Fibroblast of skin of back (primary cell): Measurements from ENCODE around the gene MSH4. TPM values are rescaled to one million over a fixed set of nuclear protein-coding genes. Genes with fewer than 3 reads are reported as not detected.
A peak's percentile ranks its signal among the peaks of the same experiment; 100 is the strongest.
"Not testable (repeated sequence)": the region's sequence is repeated elsewhere in the genome, so short reads cannot be mapped to it uniquely, and the experiment has no call there.

Source experiments
- DNase-seq: peaks from one replicate; pipeline ENCODE4 v3.0.0-alpha.2; 2013
- polyA plus RNA-seq, 2 experiments: library from polyadenylated mRNA; unstranded; fragments of 120-200 nt; gene quantifications; one replicate each; pipeline ENCODE4 v1.2.1, GENCODE V29; 2013; ENCODE audit not compliant: insufficient read length in 2 of 2

The MSH4 gene
- polyA plus RNA-seq (2013, experiment 1 of 2; ENCODE audit: insufficient read length) = 0.05 TPM
- polyA plus RNA-seq (2013, experiment 2 of 2; ENCODE audit: insufficient read length) = 0.04 TPM

- no peak for DNase-seq
These were observed at the start of gene MSH4 for GRCh38 chr1:75796376-75797272. Gene MSH4 (plus strand): TSS chr1:75796882. CDS start chr1:75796986, 104 bp downstream.

- DNase-seq = not testable (repeated sequence)
These were observed 39.5 kb upstream of the MSH4 start for GRCh38 chr1:75757210-75757609.

- not testable (repeated sequence) for DNase-seq
These were observed 38.1 kb upstream of the MSH4 start for GRCh38 chr1:75758543-75758942.

GRCh38 chr1:75764057-75764655 lies 32.5 kb upstream of the MSH4 start:
- no peak for DNase-seq

GRCh38 chr1:75765697-75766355 lies 30.9 kb upstream of the MSH4 start:
- peak; percentile 94 for DNase-seq

- peak; percentile 51 for DNase-seq
These were observed 28.7 kb upstream of the MSH4 start for GRCh38 chr1:75768016-75768415.

- no peak for DNase-seq
These were observed 25.9 kb upstream of the MSH4 start for GRCh38 chr1:75770761-75771160.

- DNase-seq = no peak
These were observed 24.7 kb upstream of the MSH4 start for GRCh38 chr1:75771978-75772377.

- DNase-seq = not testable (repeated sequence)
These were observed 18.9 kb upstream of the MSH4 start for GRCh38 chr1:75777812-75778211.

GRCh38 chr1:75778694-75779093 lies 18.0 kb upstream of the MSH4 start:
- DNase-seq = not testable (repeated sequence)

- DNase-seq = not testable (repeated sequence)
These were observed 16.5 kb upstream of the MSH4 start for GRCh38 chr1:75780183-75780582.

- DNase-seq = not testable (repeated sequence)
These were observed 12.8 kb upstream of the MSH4 start for GRCh38 chr1:75783920-75784319.

- no peak for DNase-seq
These were observed 11.2 kb upstream of the MSH4 start for GRCh38 chr1:75785320-75785982.

- DNase-seq = peak; percentile 94
These were observed 10.5 kb upstream of the MSH4 start, which contains the start of gene RABGGTB for GRCh38 chr1:75785983-75786853. Gene RABGGTB (plus strand): TSS chr1:75786256. CDS start chr1:75786272, 16 bp downstream.

GRCh38 chr1:75786901-75787493 lies 9.7 kb upstream of the MSH4 start:
- no peak for DNase-seq

- DNase-seq = no peak
These were observed 9.2 kb upstream of the MSH4 start for GRCh38 chr1:75787524-75787923.

GRCh38 chr1:75789988-75790387 lies 6.7 kb upstream of the MSH4 start:
- DNase-seq = no peak

GRCh38 chr1:75791022-75791421 lies 5.7 kb upstream of the MSH4 start:
- no peak for DNase-seq

- no peak for DNase-seq
These were observed 4.6 kb upstream of the MSH4 start for GRCh38 chr1:75792091-75792490.

GRCh38 chr1:75794382-75794781 lies 2.3 kb upstream of the MSH4 start:
- DNase-seq = no peak

- no peak for DNase-seq
These were observed 934 bp upstream of the MSH4 start for GRCh38 chr1:75795703-75796193.
